H9 (cell line): ENCODE data around the gene PID1. TPM values are rescaled to one million over a fixed set of nuclear protein-coding genes. Genes with fewer than 3 reads are reported as not detected.

Source experiments
- DNase-seq: peaks from one replicate; pipeline ENCODE4 v3.0.0-alpha.2; 2017
- H2AFZ ChIP-seq: one replicate; pipeline ENCODE4 v1.6.1; 2013; ENCODE audit warnings: mild to moderate bottlenecking, low read length, control low read depth, moderate library complexity
- H2AK5ac ChIP-seq: 2 replicates; pipeline ENCODE4 v1.6.1; 2013; ENCODE audit warnings: low read length, control low read depth, mixed read lengths; ENCODE audit not compliant: insufficient read length
- H2BK120ac ChIP-seq: one replicate; pipeline ENCODE4 v1.6.1; 2013; ENCODE audit warnings: low read depth, mild to moderate bottlenecking, low read length, control low read depth, inconsistent platforms; ENCODE audit not compliant: poor library complexity, severe bottlenecking
- H2BK12ac ChIP-seq: 2 replicates; pipeline ENCODE4 v1.6.1; 2013; ENCODE audit warnings: low read length, control low read depth, mixed read lengths, low read depth; ENCODE audit not compliant: insufficient read length
- H2BK15ac ChIP-seq: 2 replicates; pipeline ENCODE4 v1.6.1; 2013; ENCODE audit warnings: low read depth, low read length, control low read depth
- H2BK20ac ChIP-seq: one replicate; pipeline ENCODE4 v1.6.1; 2013; ENCODE audit warnings: low read depth, mild to moderate bottlenecking, low read length, control low read depth, inconsistent platforms; ENCODE audit not compliant: poor library complexity, severe bottlenecking
- H2BK5ac ChIP-seq: 2 replicates; pipeline ENCODE4 v1.6.1; 2013; ENCODE audit warnings: low read length, control low read depth, mixed read lengths; ENCODE audit not compliant: insufficient read length
- H3K14ac ChIP-seq: 2 replicates; pipeline ENCODE4 v1.6.1; 2013; ENCODE audit warnings: low read length, control low read depth; ENCODE audit not compliant: insufficient read depth
- H3K18ac ChIP-seq: 2 replicates; pipeline ENCODE4 v1.6.1; 2013; ENCODE audit warnings: low read depth, mild to moderate bottlenecking, mixed read lengths, low read length, control low read depth; ENCODE audit not compliant: insufficient read length
- H3K23ac ChIP-seq: 2 replicates; pipeline ENCODE4 v1.6.1; 2013; ENCODE audit warnings: low read length, control low read depth, mixed read lengths, low read depth; ENCODE audit not compliant: insufficient read length
- H3K23me2 ChIP-seq: 2 replicates; pipeline ENCODE4 v1.6.1; 2013; ENCODE audit warnings: low read depth, mild to moderate bottlenecking, mixed read lengths, low read length, control low read depth; ENCODE audit not compliant: insufficient read length, poor library complexity, severe bottlenecking
- H3K27ac ChIP-seq: 2 replicates; pipeline ENCODE4 v1.5.1; 2013; ENCODE audit warnings: low read length, control low read depth, mixed read lengths, low read depth; ENCODE audit not compliant: insufficient read length
- H3K27me3 ChIP-seq: 2 replicates; pipeline ENCODE4 v1.6.1; 2013; ENCODE audit warnings: low read length, control low read depth, inconsistent platforms; ENCODE audit not compliant: insufficient read depth
- H3K4ac ChIP-seq: 2 replicates; pipeline ENCODE4 v1.6.1; 2013; ENCODE audit warnings: low read depth, mild to moderate bottlenecking, control low read depth, inconsistent platforms, low read length, moderate library complexity
- H3K4me1 ChIP-seq: 2 replicates; pipeline ENCODE4 v1.6.1; 2013; ENCODE audit warnings: low read length, control low read depth, inconsistent platforms; ENCODE audit not compliant: insufficient read depth
- H3K4me2 ChIP-seq: 2 replicates; pipeline ENCODE4 v1.6.1; 2013; ENCODE audit warnings: low read length, control low read depth, mixed read lengths; ENCODE audit not compliant: insufficient read length, insufficient read depth
- H3K56ac ChIP-seq: 2 replicates; pipeline ENCODE4 v1.6.1; 2013; ENCODE audit warnings: low read depth, mild to moderate bottlenecking, mixed read lengths, low read length, control low read depth; ENCODE audit not compliant: insufficient read length
- H3K79me1 ChIP-seq: 2 replicates; pipeline ENCODE4 v1.6.1; 2013; ENCODE audit warnings: low read depth, mild to moderate bottlenecking, moderate library complexity, low read length, control low read depth, inconsistent platforms; ENCODE audit not compliant: insufficient read depth, poor library complexity, severe bottlenecking
- H3K79me2 ChIP-seq: 2 replicates; pipeline ENCODE4 v1.6.1; 2013; ENCODE audit warnings: low read length, control low read depth, inconsistent platforms; ENCODE audit not compliant: insufficient read depth
- H3K9ac ChIP-seq: 2 replicates; pipeline ENCODE4 v1.6.1; 2013; ENCODE audit warnings: low read length, control low read depth, mixed read lengths; ENCODE audit not compliant: insufficient read length; ENCODE audit errors: extremely low read depth
- H3K9me3 ChIP-seq: one replicate; pipeline ENCODE4 v1.6.1; 2013; ENCODE audit warnings: low read depth, low read length, inconsistent platforms; ENCODE audit not compliant: control insufficient read depth
- H3T11ph ChIP-seq: one replicate; pipeline ENCODE4 v1.6.1; 2013; ENCODE audit warnings: mild to moderate bottlenecking, low read length, control low read depth, inconsistent platforms
- H4K20me1 ChIP-seq: one replicate; pipeline ENCODE4 v1.6.1; 2013; ENCODE audit not compliant: control insufficient read depth, insufficient read length, insufficient read depth
- H4K5ac ChIP-seq: 2 replicates; pipeline ENCODE4 v1.6.1; 2013; ENCODE audit warnings: low read depth, mild to moderate bottlenecking, mixed read lengths, low read length, control low read depth; ENCODE audit not compliant: insufficient read length
- H4K8ac ChIP-seq: replicated peaks from 2 replicates; pipeline ENCODE4 v1.6.1; 2013; ENCODE audit warnings: low read length, control low read depth, mixed read lengths, low read depth; ENCODE audit not compliant: insufficient read length
- H4K91ac ChIP-seq: 2 replicates; pipeline ENCODE4 v1.6.1; 2013; ENCODE audit warnings: low read depth, mild to moderate bottlenecking, moderate library complexity, mixed read lengths, low read length, control low read depth; ENCODE audit not compliant: insufficient read length
- H3K27ac Mint-ChIP-seq, 3 experiments: 2 replicates in 2 of 3; 3 replicates in 1 of 3; pipeline ENCODE4 v1.8.0; 2020 to 2021; ENCODE audit warnings: mixed read lengths in 3 of 3, mild to moderate bottlenecking in 1 of 3, moderate library complexity in 1 of 3
- H3K27me3 Mint-ChIP-seq: 2 replicates; pipeline ENCODE4 v1.8.0; 2021; ENCODE audit warnings: low read depth, mild to moderate bottlenecking, moderate library complexity, mixed read lengths
- H3K36me3 Mint-ChIP-seq, 3 experiments: 2 replicates in 2 of 3; 3 replicates in 1 of 3; pipeline ENCODE4 v1.8.0; 2020 to 2021; ENCODE audit warnings: low read depth in 3 of 3, mixed read lengths in 3 of 3; ENCODE audit not compliant: insufficient read depth in 1 of 3
- H3K4me1 Mint-ChIP-seq, 2 experiments: 2 replicates each; pipeline ENCODE4 v1.8.0; 2020; ENCODE audit warnings: mixed read lengths in 2 of 2
- H3K4me3 Mint-ChIP-seq, 2 experiments: 2 replicates in 1 of 2; 3 replicates in 1 of 2; pipeline ENCODE4 v1.8.0; 2020 to 2021; ENCODE audit warnings: mild to moderate bottlenecking in 2 of 2, mixed read lengths in 2 of 2, moderate library complexity in 1 of 2
- H3K9me3 Mint-ChIP-seq, 2 experiments: 2 replicates in 1 of 2; 3 replicates in 1 of 2; pipeline ENCODE4 v1.8.0; 2020; ENCODE audit warnings: mild to moderate bottlenecking in 2 of 2, mixed read lengths in 2 of 2, moderate library complexity in 1 of 2
- WGBS: extraction: QIAGEN DNeasy Blood & Tissue Kit; methylation state at CpG from one replicate; pipeline ENCODE4 v1.1.7; 2013; ENCODE audit warnings: missing lambda C conversion rate, low lambda C conversion rate, mixed read lengths; ENCODE audit not compliant: insufficient read length; ENCODE audit errors: extremely low coverage; 5-methylcytosine and 5-hydroxymethylcytosine counted together
- total RNA-seq: library from RNA; stranded (reverse); gene quantifications from 2 replicates; pipeline ENCODE4 v1.2.1, GENCODE V29; 2021
- TF ChIP-seq, protein P1 (sequence below): fragments of 200-600 bp; sonication (generic); conservative IDR thresholded peaks from 3 replicates; pipeline ENCODE4 v1.8.0; 2021; ENCODE audit warnings: antibody characterized with exemption, mild to moderate bottlenecking

Gene PID1
- total RNA-seq, 1 experiment from 2014 or later: 1.4 TPM

GRCh38 chr2:229297247-229297646, 26.2 kb upstream of the PID1 start:
- Histone ChIP-seq H3K56ac (no peak overlapping the region), H3K4me1 (no peaks in the 10 kb centered on the region), H4K5ac (no peak overlapping the region), H2BK120ac (no peak overlapping the region), H2AFZ (no peak overlapping the region), H2BK12ac (no peak overlapping the region), H3T11ph (no peak overlapping the region), H4K91ac (no peak overlapping the region), H3K18ac (no peak overlapping the region), H4K8ac (no peak overlapping the region), H2BK15ac (no peak overlapping the region), H3K27ac (no peak overlapping the region), H3K23ac (no peak overlapping the region), H2BK20ac (no peak overlapping the region), H2AK5ac (no peak overlapping the region), H3K4ac (no peak overlapping the region), H3K79me1 (no peaks in the 10 kb centered on the region), H3K23me2 (no peaks in the 10 kb centered on the region), H3K9ac (no peak overlapping the region), H3K4me2 (no peak overlapping the region), H3K79me2 (no peaks in the 10 kb centered on the region), H3K14ac (no peak overlapping the region), H3K9me3 (no peaks in the 10 kb centered on the region), H2BK5ac (no peak overlapping the region), H3K27me3 (no peaks in the 10 kb centered on the region), H4K20me1 (no peaks in the 10 kb centered on the region)
- no peak overlapping the region; a peak in 1 of 7 replicates for H3K27ac Mint-ChIP-seq
- TF ChIP-seq, protein P1, sequence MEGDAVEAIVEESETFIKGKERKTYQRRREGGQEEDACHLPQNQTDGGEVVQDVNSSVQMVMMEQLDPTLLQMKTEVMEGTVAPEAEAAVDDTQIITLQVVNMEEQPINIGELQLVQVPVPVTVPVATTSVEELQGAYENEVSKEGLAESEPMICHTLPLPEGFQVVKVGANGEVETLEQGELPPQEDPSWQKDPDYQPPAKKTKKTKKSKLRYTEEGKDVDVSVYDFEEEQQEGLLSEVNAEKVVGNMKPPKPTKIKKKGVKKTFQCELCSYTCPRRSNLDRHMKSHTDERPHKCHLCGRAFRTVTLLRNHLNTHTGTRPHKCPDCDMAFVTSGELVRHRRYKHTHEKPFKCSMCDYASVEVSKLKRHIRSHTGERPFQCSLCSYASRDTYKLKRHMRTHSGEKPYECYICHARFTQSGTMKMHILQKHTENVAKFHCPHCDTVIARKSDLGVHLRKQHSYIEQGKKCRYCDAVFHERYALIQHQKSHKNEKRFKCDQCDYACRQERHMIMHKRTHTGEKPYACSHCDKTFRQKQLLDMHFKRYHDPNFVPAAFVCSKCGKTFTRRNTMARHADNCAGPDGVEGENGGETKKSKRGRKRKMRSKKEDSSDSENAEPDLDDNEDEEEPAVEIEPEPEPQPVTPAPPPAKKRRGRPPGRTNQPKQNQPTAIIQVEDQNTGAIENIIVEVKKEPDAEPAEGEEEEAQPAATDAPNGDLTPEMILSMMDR: no peak
- H3K4me3 Mint-ChIP-seq: no peak overlapping the region
- no peaks in the 10 kb centered on the region; a peak in 1 of 4 replicates for H3K4me1 Mint-ChIP-seq
- WGBS: no CpG with 5 or more reads among the region's 6 CpGs
- H3K9me3 Mint-ChIP-seq: no peaks in the 10 kb centered on the region; a peak in 1 of 5 replicates
- 0 out of 2 replicates have a peak, but pooled peaks cover 1% of the 10 kb centered on the region for H3K27me3 Mint-ChIP-seq
- H3K36me3 Mint-ChIP-seq: no peaks in the 10 kb centered on the region
- DNase-seq: no peak
